MCF 10A (cell line): Measurements from ENCODE around the gene SPOCK3. TPM values are rescaled to one million over a fixed set of nuclear protein-coding genes. Genes with fewer than 3 reads are reported as not detected.

ENCODE experiments used
- BruUV-seq: library from RNA; stranded (reverse); fragments of 400-500 nt; replicated peaks from 2 replicates; lab custom pipeline; 2021; lab: Mats Ljungman, UMichigan
- CTCF ChIA-PET: fragments of 300-600 bp; sonication (Branson Sonifier 250); formaldehyde crosslinking; extraction: SDS; loops from one replicate; lab custom pipeline; 2021; ENCODE audit warnings: antibody characterized with exemption, inconsistent platforms; lab: Yijun Ruan, JAX
- POLR2A ChIA-PET: fragments of 300-600, 350-650 bp; sonication (Branson Sonifier 250); formaldehyde crosslinking; extraction: SDS; loops from one replicate; lab custom pipeline; 2020; ENCODE audit warnings: antibody characterized with exemption, inconsistent platforms; lab: Yijun Ruan, JAX
- DNase-seq: peaks from one replicate; pipeline ENCODE4 v3.0.0-alpha.2; 2018; ENCODE audit not compliant: unreplicated experiment
- H3K27ac Mint-ChIP-seq: one replicate; pipeline ENCODE4 v1.8.0; 2022; ENCODE audit warnings: mild to moderate bottlenecking, low read depth, mixed read lengths; ENCODE audit not compliant: unreplicated experiment
- H3K27me3 Mint-ChIP-seq: one replicate; pipeline ENCODE4 v1.8.0; 2022; ENCODE audit warnings: mixed read lengths; ENCODE audit not compliant: insufficient read depth, unreplicated experiment
- H3K36me3 Mint-ChIP-seq: one replicate; pipeline ENCODE4 v1.8.0; 2022; ENCODE audit warnings: mild to moderate bottlenecking, moderate library complexity, mixed read lengths; ENCODE audit not compliant: insufficient read depth, unreplicated experiment
- H3K4me1 Mint-ChIP-seq: one replicate; pipeline ENCODE4 v1.8.0; 2022; ENCODE audit warnings: mixed read lengths; ENCODE audit not compliant: insufficient read depth, unreplicated experiment
- H3K4me3 Mint-ChIP-seq: one replicate; pipeline ENCODE4 v1.8.0; 2022; ENCODE audit warnings: mild to moderate bottlenecking, moderate library complexity, mixed read lengths; ENCODE audit not compliant: unreplicated experiment
- H3K9me3 Mint-ChIP-seq: one replicate; pipeline ENCODE4 v1.8.0; 2022; ENCODE audit warnings: mixed read lengths; ENCODE audit not compliant: unreplicated experiment
- intact Hi-C: fragments of 100-400 bp; cut with micrococcal nuclease; formaldehyde crosslinking; loops from 2 replicates; pipeline ENCODE4 v1.14.1; 2022
- total RNA-seq: library from RNA; stranded (reverse); gene quantifications from 2 replicates; pipeline ENCODE4 v1.2.3, GENCODE V29; 2022
- TF ChIP-seq, protein P1 (sequence below): fragments of 200-600 bp; IDR thresholded peaks from one replicate; pipeline ENCODE4 v1.8.0; 2022; ENCODE audit warnings: antibody characterized with exemption, mild to moderate bottlenecking; ENCODE audit not compliant: unreplicated experiment

SPOCK3 gene
- total RNA-seq, 1 experiment from 2014 or later, result not detected

GRCh38 chr4:167150587-167150986 lies 83.7 kb downstream of the SPOCK3 start:
- intact Hi-C loops, result no loop called here
- Mint-ChIP-seq H3K36me3 (no peaks in the 10 kb centered on the region), H3K4me3 (no peak overlapping the region), H3K4me1 (no peaks in the 10 kb centered on the region), H3K27me3 (no peaks in the 10 kb centered on the region), H3K27ac (no peak overlapping the region), H3K9me3 (no peaks in the 10 kb centered on the region)
- BruUV-seq, result no TSS peak
- ChIA-PET POLR2A (no interaction called here), CTCF (interaction anchor here (0.7 to 0.8 kb wide), 2 partner anchors 118 to 1455 kb away, joined by 3 to 4 read pairs; no protein-coding TSS in a partner anchor)
- DNase-seq, result no peak
- TF ChIP-seq, protein P1, sequence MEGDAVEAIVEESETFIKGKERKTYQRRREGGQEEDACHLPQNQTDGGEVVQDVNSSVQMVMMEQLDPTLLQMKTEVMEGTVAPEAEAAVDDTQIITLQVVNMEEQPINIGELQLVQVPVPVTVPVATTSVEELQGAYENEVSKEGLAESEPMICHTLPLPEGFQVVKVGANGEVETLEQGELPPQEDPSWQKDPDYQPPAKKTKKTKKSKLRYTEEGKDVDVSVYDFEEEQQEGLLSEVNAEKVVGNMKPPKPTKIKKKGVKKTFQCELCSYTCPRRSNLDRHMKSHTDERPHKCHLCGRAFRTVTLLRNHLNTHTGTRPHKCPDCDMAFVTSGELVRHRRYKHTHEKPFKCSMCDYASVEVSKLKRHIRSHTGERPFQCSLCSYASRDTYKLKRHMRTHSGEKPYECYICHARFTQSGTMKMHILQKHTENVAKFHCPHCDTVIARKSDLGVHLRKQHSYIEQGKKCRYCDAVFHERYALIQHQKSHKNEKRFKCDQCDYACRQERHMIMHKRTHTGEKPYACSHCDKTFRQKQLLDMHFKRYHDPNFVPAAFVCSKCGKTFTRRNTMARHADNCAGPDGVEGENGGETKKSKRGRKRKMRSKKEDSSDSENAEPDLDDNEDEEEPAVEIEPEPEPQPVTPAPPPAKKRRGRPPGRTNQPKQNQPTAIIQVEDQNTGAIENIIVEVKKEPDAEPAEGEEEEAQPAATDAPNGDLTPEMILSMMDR, result no peak

- no TSS peak for BruUV-seq
- H3K36me3 Mint-ChIP-seq, result no peaks in the 10 kb centered on the region
- no peak overlapping the region for H3K4me3 Mint-ChIP-seq
Observed at GRCh38 chr4:167144605-167145004, 89.7 kb downstream of the SPOCK3 start.

DNA sequence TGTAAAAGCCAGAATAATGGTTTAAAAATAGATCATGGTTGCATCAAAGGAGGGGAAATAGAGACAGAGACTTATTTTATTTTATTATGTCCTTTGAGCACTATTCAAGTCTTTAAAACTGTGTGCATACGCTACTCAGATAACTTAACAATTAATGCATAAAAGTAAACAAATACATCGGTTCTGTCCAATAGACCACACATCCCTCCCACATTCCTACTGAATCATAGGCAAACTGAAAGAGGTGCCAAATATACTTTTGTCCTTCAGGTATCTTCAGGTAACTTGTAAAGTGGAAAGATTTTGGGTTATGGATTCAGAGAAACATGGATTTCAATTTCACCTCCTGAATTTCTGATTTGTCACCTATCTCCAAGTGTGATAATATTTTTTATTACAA lies 91.3 kb downstream of the SPOCK3 start:
- ChIA-PET POLR2A (no interaction called here), CTCF (no interaction called here)
- Mint-ChIP-seq H3K4me1 (no peaks in the 10 kb centered on the region), H3K27me3 (no peaks in the 10 kb centered on the region), H3K4me3 (no peak overlapping the region), H3K36me3 (no peaks in the 10 kb centered on the region), H3K9me3 (peaks cover 10% of the 10 kb centered on the region), H3K27ac (no peak overlapping the region)
- no TSS peak for BruUV-seq
- TF ChIP-seq, protein P1, result no peak
- intact Hi-C loops, result no loop called here
- no peak for DNase-seq

More at GRCh38 chr4:167144605-167145004, 89.7 kb downstream of the SPOCK3 start:
- TF ChIP-seq, protein P1, result no peak
- no peak for DNase-seq
- ChIA-PET CTCF (interaction anchor here (0.6 kb wide), 1 partner anchor 38 kb away, joined by 3 read pairs; no protein-coding TSS in a partner anchor), POLR2A (interaction anchor here (0.7 kb wide), 1 partner anchor 114 kb away, joined by 3 read pairs; no protein-coding TSS in a partner anchor)
- Mint-ChIP-seq H3K27me3 (no peaks in the 10 kb centered on the region), H3K4me1 (no peaks in the 10 kb centered on the region), H3K27ac (no peak overlapping the region), H3K9me3 (peaks cover 10% of the 10 kb centered on the region)
- intact Hi-C loops, result no loop called here

DNA sequence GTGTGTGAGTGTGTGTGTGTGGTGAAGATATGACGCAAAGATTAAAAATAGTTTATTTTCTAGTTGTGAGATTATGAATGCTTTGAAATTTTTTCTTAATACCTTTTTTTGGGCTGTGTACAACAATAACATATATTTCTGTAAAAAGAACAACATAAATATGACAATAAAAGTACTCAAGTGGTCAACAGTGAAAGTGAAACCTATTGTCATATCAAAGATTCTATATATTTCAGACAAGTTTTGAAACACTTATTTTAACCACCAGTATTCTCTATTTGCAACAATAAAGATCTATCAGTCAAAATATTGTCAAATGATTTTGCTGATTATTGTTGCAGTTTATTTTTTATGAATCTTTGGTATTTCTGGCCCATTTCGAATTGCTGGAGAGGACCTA lies 98.0 kb downstream of the SPOCK3 start:
- no peak for DNase-seq
- TF ChIP-seq, protein P1, result no peak
- no peak overlapping the region for H3K27ac Mint-ChIP-seq
- H3K36me3 Mint-ChIP-seq, result no peaks in the 10 kb centered on the region
- CTCF ChIA-PET, result no interaction called here
- H3K4me1 Mint-ChIP-seq, result no peaks in the 10 kb centered on the region
- intact Hi-C loops, result no loop called here
- no peaks in the 10 kb centered on the region for H3K27me3 Mint-ChIP-seq
- H3K9me3 Mint-ChIP-seq, result no peaks in the 10 kb centered on the region
- POLR2A ChIA-PET, result no interaction called here
- no TSS peak for BruUV-seq
- no peak overlapping the region for H3K4me3 Mint-ChIP-seq
